Measurements from ENCODE around the gene MGA.

MGA gene

GRCh38 chr15:41809526-41810220 lies 149.5 kb downstream of the MGA start:
- no peak for DNase-seq (ENCODE audit: low spot score)

DNA sequence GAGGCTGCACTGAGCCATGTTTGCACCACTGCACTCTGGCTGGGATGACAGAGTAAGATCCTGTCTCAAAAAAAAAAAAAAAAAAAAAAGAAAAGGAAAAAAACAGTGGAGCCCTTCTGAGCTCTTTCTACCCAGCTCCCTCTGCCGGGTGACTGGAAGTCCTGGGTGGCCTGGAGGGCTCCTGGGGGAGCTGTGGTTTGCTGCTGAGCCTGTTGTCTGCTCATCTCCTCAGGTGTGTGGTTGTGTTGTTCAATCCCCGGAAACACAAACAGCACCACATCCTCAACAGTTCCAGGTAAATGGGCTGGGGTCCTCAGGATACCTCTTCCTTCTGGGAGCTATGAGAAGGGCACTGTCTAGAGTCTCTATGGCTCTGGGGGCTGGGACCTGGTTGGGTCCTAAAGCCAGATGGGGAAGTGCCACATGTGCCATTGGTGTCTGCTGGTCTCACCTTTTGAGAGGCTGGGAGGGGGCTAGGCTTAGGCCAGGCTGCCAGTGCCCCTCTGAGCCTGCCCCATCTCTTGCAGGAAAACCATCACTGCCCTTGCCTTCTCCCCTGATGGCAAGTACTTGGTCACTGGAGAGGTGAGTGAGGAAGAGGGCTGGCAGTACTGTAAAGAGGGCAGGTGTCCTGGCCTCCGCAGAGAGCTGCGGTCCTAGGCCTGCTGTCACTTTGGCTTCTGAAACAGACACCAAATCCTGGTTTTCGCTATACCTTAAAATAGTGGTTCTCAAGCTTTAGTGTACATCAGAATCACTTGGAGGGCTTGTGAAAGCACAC lies 150.6 kb downstream of the MGA start:
- no peak for DNase-seq (ENCODE audit: low spot score)

- peak; percentile 78 for DNase-seq (ENCODE audit: low spot score)
Observed at GRCh38 chr15:41811432-41812195, 151.4 kb downstream of the MGA start.

DNA sequence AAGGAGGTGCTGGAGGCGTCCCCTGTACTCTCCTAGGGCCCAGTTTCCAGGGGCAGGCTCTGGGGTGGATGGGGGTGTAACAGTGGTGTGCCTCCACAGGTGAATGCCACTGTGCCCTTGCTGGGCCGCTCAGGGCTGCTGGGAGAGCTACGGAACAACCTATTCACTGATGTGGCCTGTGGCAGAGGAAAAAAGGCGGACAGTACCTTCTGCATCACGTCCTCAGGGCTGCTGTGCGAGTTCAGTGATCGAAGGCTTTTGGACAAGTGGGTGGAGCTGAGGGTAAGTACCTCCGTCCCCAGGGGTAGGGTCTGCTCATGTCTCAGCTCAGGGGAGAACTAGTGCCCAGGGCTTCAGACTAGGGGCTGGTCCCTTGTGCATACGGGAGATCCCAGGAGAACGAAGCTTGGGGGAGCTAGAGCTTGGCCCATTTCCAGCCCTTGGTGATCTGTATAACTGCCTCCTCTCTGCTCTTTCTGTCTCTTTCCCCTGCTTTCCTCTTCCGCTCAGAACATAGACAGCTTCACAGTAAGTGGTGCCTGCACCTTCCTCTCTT lies 152.7 kb downstream of the MGA start:
- no peak for DNase-seq (ENCODE audit: low spot score)

GRCh38 chr15:41813426-41813825 lies 153.2 kb downstream of the MGA start:
- DNase-seq (ENCODE audit: low spot score): no peak

GRCh38 chr15:41814534-41814933 lies 154.3 kb downstream of the MGA start:
- DNase-seq (ENCODE audit: low spot score): no peak

- no peak for DNase-seq (ENCODE audit: low spot score)
Observed at GRCh38 chr15:41816788-41817187, 156.6 kb downstream of the MGA start.

DNA sequence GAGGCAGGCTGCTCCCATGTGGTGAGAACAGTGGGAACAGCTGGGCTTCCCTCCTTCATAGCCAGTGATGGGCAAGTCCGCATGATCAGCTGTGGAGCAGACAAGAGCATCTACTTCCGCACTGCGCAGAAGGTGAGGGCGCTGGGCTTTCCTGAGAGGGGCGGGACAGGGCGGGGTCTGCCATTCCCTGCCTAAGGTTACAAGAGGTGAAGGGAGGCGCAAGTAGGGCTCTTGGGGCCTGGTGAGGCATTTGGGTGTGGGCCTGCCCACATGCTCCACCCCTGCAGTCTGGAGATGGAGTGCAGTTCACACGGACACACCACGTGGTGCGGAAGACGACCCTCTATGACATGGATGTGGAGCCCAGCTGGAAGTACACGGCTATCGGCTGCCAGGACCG lies 157.1 kb downstream of the MGA start:
- DNase-seq (ENCODE audit: low spot score): no peak

GRCh38 chr15:41817781-41818180 lies 157.6 kb downstream of the MGA start:
- no peak for DNase-seq (ENCODE audit: low spot score)

DNA sequence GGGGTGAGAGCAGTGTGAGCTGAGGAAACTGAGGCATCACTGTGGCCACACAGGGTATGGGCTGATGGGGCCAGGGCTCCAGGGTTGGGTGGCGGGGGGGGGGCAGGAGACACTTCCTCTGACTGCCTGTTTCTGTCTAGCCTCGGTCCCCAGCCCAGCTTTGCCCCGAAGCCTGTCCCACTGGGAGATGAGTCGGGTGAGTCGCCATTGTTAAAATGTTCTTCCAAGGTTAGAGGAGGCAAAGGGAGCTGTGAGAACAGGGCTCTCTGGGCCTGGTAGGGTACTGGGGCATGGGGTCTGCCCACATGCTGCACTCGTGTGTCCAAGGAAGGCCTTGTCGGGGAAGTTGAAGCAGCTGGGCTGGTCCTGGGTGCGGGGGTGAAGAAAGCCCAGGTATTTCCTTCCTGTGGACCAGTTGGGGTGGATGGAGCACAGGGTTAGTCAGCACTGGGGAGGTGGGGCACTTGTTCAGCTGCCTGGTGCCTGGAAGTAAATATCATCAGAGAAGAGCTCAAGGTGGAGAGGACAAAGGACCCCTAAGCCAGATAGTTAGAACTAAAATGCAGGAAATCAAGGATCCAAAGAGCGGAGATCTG lies 159.3 kb downstream of the MGA start:
- no peak for DNase-seq (ENCODE audit: low spot score)

GRCh38 chr15:41820791-41821423 lies 160.7 kb downstream of the MGA start:
- no peak for DNase-seq (ENCODE audit: low spot score)

DNA sequence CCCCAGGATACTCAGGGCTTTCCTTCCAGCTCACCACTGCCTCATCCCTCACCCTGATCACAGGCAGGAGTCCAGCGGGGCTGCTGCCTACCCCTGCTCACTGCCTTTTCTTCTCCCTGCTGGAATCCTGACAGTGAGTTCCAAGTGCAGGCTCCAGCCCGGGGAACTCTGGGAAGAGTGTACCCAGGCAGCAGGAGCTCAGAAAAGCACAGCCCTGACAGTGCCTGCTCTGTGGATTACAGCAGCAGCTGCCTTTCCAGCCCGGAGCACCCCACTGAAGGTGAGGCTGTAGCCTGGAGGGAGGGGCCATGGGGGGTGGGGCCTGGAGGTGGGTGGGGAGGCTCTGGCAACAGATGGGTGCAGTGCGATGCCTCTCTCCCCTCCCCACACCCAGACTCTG lies 161.6 kb downstream of the MGA start:
- DNase-seq (ENCODE audit: low spot score): no peak

DNA sequence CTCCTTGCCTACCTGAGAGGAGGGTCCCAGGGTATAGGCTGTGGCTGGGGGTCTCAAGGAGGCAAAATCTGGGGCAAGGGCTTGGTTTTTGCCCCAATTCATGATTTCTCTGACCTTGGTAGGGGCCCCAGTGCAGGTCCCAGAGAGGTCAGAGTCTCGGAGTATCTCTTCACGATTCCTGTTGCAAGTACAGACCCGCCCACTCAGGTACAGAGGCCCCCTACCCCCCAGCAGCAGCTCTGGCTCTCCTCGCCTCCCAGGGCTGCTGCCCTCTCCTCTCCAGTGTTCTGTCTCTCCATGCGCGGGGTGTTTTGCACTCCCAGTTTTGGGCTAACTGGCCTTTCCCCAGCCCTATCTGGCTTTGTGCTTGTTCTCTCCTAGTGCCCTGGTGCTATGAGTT lies 162.3 kb downstream of the MGA start:
- no peak for DNase-seq (ENCODE audit: low spot score)
